GM18526 (cell line): ENCODE data around the gene KBTBD12.

ENCODE experiments used
- POLR2A ChIP-seq: IDR thresholded peaks from 3 replicates; pipeline ENCODE4 v1.6.1; 2011; ENCODE audit not compliant: insufficient read length; ENCODE audit errors: extremely low read depth

The KBTBD12 gene

DNA sequence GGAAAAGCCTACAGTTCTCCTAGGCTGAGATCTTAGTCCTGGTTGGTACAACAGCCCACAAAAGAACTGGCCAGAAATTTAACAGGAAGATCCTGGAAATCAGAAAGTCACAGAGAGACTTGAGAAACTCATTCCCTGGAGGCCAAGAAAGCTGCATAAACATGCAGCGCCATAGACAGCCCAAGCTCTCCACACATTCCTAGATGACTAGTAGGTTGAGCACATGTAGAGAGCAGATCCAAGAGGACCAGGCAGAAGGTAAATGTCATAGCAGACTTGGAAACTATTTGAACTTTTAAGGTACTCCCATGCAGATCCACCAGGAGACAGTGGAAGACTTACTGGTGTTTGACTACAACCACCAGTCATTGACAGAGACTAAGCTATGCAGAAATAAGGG is 18.4 kb downstream of the KBTBD12 start:
- TF ChIP-seq POLR2A = no peak

DNA sequence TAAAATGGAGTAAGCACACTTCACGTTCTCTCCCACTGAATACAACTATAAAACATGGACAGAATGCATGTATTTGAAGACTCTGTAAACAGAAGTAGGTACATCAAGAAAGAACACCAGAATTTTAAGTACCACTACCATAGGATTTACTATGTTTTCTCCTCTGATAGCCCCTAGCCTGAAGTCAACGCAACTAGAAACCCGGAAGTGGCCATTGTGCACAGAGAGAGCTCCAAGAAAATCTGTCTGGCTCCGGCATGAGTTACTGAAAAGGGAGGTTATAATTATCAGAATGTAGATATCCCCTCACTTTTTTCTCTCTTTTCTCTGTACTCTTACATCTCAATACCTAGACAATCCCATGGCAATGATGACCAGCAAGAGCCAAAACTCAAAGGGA is 23.8 kb downstream of the KBTBD12 start:
- no peak for TF ChIP-seq POLR2A

DNA sequence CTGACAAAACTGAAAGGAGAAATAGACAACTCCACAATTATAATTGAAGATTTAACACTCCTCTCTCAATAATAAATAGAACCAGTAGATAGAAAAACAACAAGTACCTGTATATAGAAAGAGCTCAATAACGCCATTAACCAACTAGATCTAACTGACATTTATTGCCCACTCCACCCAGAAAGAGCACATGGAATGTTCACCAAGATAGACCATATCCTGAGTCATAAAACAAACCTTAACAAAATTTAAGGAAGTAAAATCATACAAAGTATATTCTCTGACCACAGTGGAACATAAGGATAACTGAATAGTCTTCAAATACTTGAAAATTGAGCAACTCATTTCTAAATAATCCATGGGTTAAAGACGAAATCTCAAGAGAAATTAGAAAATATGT is 25.1 kb downstream of the KBTBD12 start:
- TF ChIP-seq POLR2A = no peak

DNA sequence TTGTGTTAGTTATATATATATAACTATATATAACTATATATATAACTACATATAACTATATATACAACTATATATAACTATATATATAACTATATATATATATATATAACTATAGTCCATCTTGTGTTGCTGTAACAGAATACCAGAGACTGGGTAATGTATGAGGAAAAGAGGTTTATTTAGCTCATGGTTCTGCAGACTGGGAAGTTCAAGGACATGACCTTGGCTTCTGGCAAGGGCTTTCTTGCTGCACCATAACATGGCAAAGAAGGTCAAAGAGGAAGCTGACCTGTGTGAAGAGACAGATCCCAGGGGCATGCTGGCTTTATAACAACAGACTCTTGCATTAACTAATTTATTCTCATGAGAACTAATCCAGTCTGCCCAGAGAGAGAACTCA is 27.6 kb downstream of the KBTBD12 start:
- no peak for TF ChIP-seq POLR2A

DNA sequence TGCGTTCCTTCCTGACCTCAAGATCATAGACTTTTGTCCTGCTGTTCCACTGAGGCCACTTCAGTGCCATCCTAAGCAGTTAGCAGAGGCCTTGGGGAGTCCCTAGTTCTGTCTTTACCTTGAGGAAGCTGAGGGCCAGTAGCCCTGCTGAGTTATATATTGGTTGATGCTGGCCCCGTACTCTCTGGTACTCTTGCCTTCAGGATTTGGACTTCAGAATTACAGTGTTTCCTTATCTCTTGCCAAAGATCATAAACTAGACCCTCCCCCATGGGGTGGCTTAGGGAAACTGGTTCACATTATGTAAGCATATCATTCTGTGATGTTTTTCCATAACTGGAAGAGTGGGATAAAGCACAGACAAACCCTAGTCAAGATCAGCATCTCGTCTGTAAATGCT is 33.2 kb downstream of the KBTBD12 start:
- no peak for TF ChIP-seq POLR2A

DNA sequence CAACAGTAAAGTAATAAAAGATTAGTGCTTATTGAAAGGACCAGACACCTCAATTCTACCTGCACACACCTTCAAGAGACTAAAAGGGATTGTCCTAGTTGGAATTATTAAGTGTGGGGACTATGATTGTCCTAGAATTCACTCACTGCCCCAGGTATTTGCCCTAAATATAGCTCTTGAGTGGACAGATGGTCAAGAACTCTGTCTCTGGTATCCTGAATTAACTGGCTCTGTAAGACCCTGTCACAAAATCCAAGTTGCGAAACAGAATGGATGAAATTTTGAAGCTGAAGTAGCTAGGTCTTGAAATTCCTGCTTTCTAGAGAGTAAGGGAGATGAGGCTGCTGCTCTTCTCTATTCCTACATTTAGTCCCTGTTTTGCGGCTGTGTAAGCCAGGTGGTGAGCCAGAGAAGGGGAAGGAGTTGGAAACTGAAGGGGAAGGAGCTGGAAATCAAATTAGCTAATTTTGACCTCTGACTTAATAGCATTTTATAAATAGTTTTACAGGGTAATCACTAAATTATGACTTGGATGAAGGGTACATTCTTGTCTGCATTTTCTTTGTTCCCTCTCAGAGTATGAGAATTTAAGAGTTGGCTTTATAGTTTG is 34.5 kb downstream of the KBTBD12 start:
- no peak for TF ChIP-seq POLR2A

DNA sequence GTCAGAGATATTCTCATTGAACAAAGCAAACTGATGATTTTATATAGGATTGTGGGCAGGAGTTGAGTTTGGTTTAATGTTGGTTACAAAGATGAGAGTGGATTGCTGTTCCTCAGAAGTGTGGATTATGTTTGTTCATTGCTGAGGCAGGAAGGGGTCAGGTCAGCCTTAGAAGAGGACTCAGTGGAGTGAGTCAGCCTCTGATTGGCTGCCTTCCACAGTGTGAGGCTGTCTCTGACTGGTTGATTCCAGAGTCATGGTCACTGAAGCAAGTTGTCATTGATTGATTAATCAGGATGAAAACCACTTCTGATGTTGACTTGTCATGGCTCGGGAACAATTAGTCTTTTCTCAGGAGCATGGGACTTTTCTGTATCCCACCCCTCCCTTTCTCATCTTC is 36.2 kb downstream of the KBTBD12 start:
- TF ChIP-seq POLR2A = no peak

DNA sequence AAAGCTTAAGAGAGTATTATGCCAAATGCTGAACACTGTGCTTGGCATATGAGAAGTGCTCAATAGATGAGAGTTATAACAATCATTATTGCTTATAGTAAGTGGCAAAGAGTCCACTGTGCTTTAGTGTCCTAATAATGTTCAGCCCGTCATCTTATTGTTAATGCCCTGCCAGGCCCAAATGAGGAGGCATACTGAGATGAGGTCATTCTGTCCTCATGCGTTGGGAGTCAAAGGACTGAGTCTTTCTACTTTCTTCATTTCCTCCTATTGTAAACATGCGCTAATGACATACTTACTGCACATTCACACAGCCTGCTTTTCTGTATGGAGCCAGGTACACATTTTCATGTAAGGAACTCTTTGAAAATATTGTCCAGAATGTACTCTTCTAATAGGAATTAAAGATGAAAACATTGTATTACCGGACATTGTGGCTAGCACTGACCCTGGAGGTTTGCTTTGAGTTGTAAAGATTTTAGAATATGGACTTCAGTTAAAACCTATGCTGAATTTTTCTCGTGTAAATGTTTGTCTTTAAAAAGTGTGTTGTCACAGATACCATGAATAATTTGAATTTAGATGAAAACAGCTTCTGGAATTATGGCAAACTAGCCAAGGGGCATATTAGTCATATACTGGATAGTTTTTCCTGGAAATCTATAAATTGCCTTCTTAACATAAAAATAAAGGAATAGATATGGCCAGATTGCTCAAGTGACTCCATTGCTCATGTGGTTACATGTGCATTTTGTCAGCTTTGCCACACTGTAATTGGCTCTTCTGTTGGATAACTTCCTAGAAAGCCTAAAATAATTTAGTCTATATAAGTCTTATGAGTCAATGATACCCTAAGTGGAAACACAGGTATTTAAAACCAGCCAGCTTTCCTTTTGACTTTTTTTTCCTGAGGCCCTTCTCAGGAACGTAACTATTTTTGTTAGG is 38.3 kb downstream of the KBTBD12 start:
- TF ChIP-seq POLR2A = no peak

DNA sequence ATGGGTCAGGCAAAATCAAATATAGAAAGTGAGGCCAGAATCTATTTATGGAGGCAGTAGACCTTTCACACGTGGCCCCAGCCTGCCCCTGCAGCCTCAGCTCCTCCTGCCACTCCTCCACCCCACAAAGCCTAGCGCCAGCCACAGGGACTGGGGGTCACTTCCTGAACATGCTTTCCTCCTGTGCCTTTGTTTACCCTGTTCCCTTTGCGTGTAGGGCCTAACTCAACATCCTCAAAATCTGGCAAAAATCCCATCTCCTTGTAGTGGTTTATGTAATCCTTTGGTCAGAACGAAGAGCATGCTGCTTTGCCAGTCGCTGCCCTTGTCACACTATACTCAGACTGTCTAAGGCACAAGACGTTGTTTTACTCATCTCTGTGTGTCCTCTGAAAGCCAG is 39.6 kb downstream of the KBTBD12 start:
- TF ChIP-seq POLR2A = no peak

DNA sequence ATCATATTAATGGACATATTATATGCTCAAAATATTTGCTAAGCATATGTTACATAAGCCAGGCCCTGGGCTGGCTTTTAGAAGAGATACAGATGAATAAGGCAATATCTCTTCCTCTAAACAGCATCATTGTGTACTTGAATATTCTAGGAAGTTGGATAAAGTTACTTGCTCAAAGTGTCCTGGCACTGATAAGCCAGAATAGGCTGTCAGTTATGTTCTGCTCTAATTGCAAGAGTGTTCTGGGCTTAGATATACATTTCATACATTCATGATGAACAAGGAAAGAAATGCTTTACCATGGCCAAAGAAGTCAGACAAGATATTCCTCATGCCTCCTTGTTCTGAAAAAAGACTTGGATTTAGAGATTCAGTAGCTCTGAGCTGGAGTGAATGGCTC is 40.7 kb downstream of the KBTBD12 start:
- TF ChIP-seq POLR2A = no peak

DNA sequence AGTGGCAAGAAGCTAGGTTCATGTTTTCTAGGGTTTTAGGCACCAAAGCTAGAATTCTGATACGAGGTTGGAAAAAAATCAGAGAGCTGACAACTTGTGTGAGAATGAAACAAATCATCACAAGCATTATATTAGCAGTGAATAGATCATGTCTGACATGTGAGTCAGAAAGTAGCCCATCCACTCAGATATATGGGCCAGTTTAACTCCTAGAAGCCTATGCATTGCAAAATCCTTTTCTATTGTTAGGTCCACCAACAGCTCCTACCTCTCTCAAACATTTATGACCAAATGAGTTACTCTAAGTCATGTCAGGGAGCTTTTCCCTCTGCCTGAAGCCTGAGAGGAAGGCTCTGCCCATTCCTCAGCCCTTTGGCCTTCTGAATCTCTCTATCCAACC is 44.0 kb downstream of the KBTBD12 start:
- no peak for TF ChIP-seq POLR2A

DNA sequence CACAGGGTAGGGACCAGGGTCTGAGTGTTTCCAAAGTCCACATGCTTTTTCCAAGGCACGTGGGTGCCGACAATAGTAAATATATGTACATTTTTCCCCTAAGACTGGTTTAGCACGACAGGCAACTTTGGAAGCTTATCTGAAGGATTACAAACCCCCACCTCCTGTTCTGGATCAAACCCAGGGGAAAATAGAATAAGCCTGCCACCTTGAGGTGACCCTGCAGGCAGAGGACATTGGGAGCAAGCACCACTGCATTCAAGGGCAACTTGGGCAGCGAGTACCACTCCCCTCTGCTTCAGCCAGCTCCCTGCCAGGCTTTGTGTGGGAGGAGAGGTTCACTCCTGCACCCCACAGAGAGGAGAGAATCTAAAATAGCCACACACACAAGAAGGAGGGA is 44.8 kb downstream of the KBTBD12 start:
- no peak for TF ChIP-seq POLR2A

DNA sequence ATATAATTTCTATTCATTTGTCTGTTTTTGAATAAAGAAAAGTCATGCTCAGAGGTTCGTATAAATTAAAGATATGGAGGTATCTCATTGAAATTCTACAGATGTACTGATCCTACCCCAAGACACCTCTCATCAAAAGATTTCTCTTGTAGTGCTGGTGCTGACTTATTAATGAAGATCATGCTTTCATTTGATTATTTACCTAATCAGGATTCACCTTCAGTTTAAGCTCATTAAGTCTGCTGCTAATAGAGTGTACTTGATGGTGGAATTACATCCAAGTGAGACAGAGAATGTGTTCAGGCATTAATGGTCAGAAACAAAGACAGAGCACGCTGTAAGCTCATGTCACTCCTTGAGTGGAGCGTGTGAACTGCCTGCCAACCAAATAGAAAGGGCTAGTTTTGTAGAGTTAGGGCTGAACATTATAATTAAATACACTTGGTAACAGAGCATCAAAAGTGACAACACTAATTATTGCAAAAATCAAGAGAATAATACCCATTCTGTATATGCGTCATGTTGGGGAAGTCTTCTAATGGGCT is 45.5 kb downstream of the KBTBD12 start:
- TF ChIP-seq POLR2A = no peak

DNA sequence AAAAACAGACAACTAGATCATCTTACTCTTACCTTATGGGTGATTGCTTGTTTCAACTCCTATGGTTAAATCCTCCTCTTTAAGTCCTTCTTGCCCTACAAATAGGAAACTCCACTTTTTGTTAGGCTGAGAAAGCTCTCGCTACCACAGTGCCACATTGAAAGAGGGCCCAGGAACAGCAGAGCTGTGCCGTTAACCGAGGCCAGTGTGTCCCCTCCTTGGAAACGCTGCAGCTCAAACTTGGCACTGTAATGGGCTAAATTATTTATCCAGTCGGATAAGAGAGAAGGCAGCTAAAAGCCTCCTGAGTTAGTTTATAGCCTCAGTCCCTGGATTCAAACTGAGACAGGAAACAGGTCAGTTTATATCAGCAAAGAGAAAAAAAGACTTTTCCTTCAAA is 46.1 kb downstream of the KBTBD12 start:
- no peak for TF ChIP-seq POLR2A

DNA sequence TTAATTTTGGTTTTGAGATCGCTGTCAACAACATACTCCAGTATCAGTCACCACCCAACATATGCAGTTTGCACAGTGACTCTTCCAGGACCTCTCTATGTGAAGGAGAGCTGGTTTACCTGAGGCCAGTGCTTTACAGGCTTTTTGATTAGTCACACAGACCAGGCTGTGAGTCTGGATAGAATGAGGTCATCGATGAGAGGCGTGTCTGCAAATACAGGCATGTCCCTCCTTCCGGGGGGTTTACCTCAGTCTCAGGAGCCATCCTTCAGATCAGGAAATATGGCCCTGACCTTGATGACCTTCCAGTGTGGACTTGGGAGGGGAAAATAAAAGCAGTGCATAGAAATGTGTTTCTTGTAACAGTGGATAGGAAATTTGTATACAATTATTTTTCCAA is 46.9 kb downstream of the KBTBD12 start:
- no peak for TF ChIP-seq POLR2A

DNA sequence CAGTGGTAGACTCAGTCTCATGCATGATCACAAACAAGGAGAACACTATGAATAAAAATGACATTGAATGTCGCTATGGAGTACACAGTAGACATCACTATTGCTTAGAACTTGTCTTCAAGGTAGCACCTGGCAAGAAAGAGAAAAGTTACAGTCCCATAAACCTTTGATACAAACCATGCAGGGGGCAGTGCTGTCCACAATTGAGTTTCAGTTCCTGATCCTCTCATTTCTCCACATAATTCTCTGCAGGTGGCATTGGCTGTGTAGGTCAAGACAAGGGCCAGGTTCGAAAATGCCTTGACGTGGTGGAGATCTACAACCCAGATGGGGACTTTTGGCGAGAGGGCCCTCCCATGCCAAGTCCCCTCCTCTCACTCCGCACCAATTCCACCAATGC is 47.9 kb downstream of the KBTBD12 start:
- no peak for TF ChIP-seq POLR2A
